HEK293 (cell line): ENCODE measurements around the gene FAM24B.

Experiments used
- CTCF ChIA-PET: fragments of 350-600 bp; formaldehyde crosslinking; extraction: SDS; loops from one replicate; lab custom pipeline; 2021; ENCODE audit warnings: antibody characterized with exemption; lab: Yijun Ruan, JAX
- POLR2A ChIA-PET: fragments of 300-600 bp; formaldehyde crosslinking; extraction: SDS; loops from one replicate; lab custom pipeline; 2020; ENCODE audit warnings: antibody characterized with exemption, inconsistent platforms; lab: Yijun Ruan, JAX
- H3K27ac ChIP-seq: fragments of 200-500 bp; sonication (Bioruptor generic); 2 replicates; pipeline ENCODE4 v1.5.1; 2014; ENCODE audit warnings: low read depth, low read length, control low read depth, inconsistent platforms; ENCODE audit errors: extremely low read depth
- H3K36me3 ChIP-seq, 2 experiments: fragments of 200-500 bp in 1 of 2; sonication (Bioruptor generic) in 1 of 2; 1 replicate in 1 of 2; 2 replicates in 1 of 2; pipeline ENCODE4 v1.5.1; 2014 to 2017; ENCODE audit warnings: inconsistent platforms in 2 of 2, low read length in 2 of 2; ENCODE audit not compliant: control insufficient read depth in 2 of 2, insufficient read depth in 1 of 2
- H3K4me1 ChIP-seq: fragments of 200-500 bp; sonication (Bioruptor generic); 2 replicates; pipeline ENCODE4 v1.5.1; 2014; ENCODE audit warnings: mild to moderate bottlenecking, low read length, inconsistent platforms; ENCODE audit not compliant: control insufficient read depth, insufficient read depth
- H3K4me3 ChIP-seq: 2 replicates; pipeline ENCODE4 v1.5.1; 2011; ENCODE audit warnings: low read depth, mild to moderate bottlenecking, control low read depth, low read length, moderate library complexity
- H3K9me3 ChIP-seq: fragments of 200-500 bp; sonication (Bioruptor generic); 2 replicates; pipeline ENCODE4 v1.5.1; 2014; ENCODE audit warnings: low read depth, low read length, inconsistent platforms; ENCODE audit not compliant: control insufficient read depth, insufficient read depth
- GLIS1 ChIP-seq: fragments of 450-650 bp; formaldehyde crosslinking; IDR thresholded peaks from 2 replicates; pipeline ENCODE4 v1.5.1; 2016; ENCODE audit warnings: missing biosample characterization, missing genetic modification characterization
- KLF10 ChIP-seq: fragments of 450-650 bp; IDR thresholded peaks from 2 replicates; pipeline ENCODE4 v1.5.1; 2018; ENCODE audit warnings: missing biosample characterization, mild to moderate bottlenecking, missing genetic modification characterization
- RBAK ChIP-seq: fragments of 450-650 bp; formaldehyde crosslinking; IDR thresholded peaks from 2 replicates; pipeline ENCODE4 v1.5.1; 2016; ENCODE audit warnings: missing biosample characterization, missing genetic modification characterization
- SP2 ChIP-seq: fragments of 450-650 bp; formaldehyde crosslinking; IDR thresholded peaks from 2 replicates; pipeline ENCODE4 v1.5.1; 2016; ENCODE audit warnings: missing biosample characterization, missing genetic modification characterization
- ZNF138 ChIP-seq: fragments of 450-650 bp; formaldehyde crosslinking; IDR thresholded peaks from 2 replicates; pipeline ENCODE4 v1.5.1; 2016; ENCODE audit warnings: missing biosample characterization, missing genetic modification characterization, borderline replicate concordance
- ZNF211 ChIP-seq: fragments of 450-650 bp; formaldehyde crosslinking; IDR thresholded peaks from 2 replicates; pipeline ENCODE4 v1.5.1; 2016; ENCODE audit warnings: low read depth, missing biosample characterization, missing genetic modification characterization
- ZNF223 ChIP-seq: fragments of 450-650 bp; formaldehyde crosslinking; IDR thresholded peaks from 2 replicates; pipeline ENCODE4 v1.5.1; 2016; ENCODE audit warnings: missing biosample characterization, missing genetic modification characterization
- ZNF266 ChIP-seq: fragments of 450-650 bp; formaldehyde crosslinking; IDR thresholded peaks from 2 replicates; pipeline ENCODE4 v1.5.1; 2016; ENCODE audit warnings: missing biosample characterization, missing genetic modification characterization, low read depth
- ZNF335 ChIP-seq: fragments of 450-650 bp; formaldehyde crosslinking; conservative IDR thresholded peaks from 2 replicates; pipeline ENCODE4 v1.5.1; 2016; ENCODE audit warnings: missing biosample characterization, missing genetic modification characterization
- ZNF341 ChIP-seq: fragments of 450-650 bp; formaldehyde crosslinking; IDR thresholded peaks from 2 replicates; pipeline ENCODE4; 2016; ENCODE audit warnings: low read depth, missing biosample characterization, missing genetic modification characterization
- ZNF600 ChIP-seq: fragments of 450-650 bp; formaldehyde crosslinking; IDR thresholded peaks from 2 replicates; pipeline ENCODE4 v1.5.1; 2016; ENCODE audit warnings: missing biosample characterization, missing genetic modification characterization
- ZNF664 ChIP-seq: fragments of 450-650 bp; formaldehyde crosslinking; IDR thresholded peaks from 2 replicates; pipeline ENCODE4 v1.5.1; 2016; ENCODE audit warnings: missing biosample characterization, missing genetic modification characterization
- ZNF785 ChIP-seq: fragments of 450-650 bp; formaldehyde crosslinking; IDR thresholded peaks from 2 replicates; pipeline ENCODE4 v1.5.1; 2016; ENCODE audit warnings: missing biosample characterization, missing genetic modification characterization
- TF ChIP-seq, protein P1 (sequence below): fragments of 450-650 bp; formaldehyde crosslinking; IDR thresholded peaks from 2 replicates; pipeline ENCODE4 v1.5.1; 2017; ENCODE audit warnings: missing biosample characterization, missing genetic modification characterization
- TF ChIP-seq, protein P2 (sequence below): fragments of 450-650 bp; formaldehyde crosslinking; IDR thresholded peaks from 2 replicates; pipeline ENCODE4 v1.5.1; 2016; ENCODE audit warnings: missing biosample characterization, missing genetic modification characterization
- TF ChIP-seq, protein P3 (sequence below): fragments of 450-650 bp; formaldehyde crosslinking; IDR thresholded peaks from 2 replicates; pipeline ENCODE4 v1.5.1; 2016; ENCODE audit warnings: missing biosample characterization, missing genetic modification characterization, borderline replicate concordance
- TF ChIP-seq, protein P4 (sequence below): fragments of 450-650 bp; formaldehyde crosslinking; IDR thresholded peaks from 2 replicates; pipeline ENCODE4 v1.5.1; 2016; ENCODE audit warnings: missing biosample characterization, missing genetic modification characterization
- TF ChIP-seq, protein P5 (sequence below): fragments of 450-650 bp; formaldehyde crosslinking; IDR thresholded peaks from 2 replicates; pipeline ENCODE4 v1.5.1; 2016; ENCODE audit warnings: missing biosample characterization, missing genetic modification characterization, low read depth

FAM24B gene

DNA sequence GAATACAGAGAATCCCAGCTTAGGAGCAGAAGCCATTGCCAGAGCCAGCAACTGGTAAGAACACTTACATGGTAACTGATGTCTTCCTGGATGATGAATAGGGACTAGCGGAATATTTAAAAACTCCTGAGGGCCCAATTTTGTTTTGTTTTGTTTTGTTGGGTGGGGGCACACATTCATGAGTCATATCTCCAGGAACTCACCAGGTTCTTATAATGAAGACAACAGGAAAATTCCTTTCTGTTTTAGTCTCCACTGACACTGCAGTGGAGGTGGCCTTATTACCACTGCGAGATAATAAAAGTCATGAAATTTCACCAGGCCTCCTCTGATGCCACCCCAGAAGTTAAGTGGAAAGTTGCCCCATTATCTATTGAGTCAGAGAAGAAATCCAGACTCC lies 27.1 kb downstream of the FAM24B start (continued):
- TF ChIP-seq KLF10 (tag by site-specific recombination), result no peak
- TF ChIP-seq, all 188 proteins: peak for 10

DNA sequence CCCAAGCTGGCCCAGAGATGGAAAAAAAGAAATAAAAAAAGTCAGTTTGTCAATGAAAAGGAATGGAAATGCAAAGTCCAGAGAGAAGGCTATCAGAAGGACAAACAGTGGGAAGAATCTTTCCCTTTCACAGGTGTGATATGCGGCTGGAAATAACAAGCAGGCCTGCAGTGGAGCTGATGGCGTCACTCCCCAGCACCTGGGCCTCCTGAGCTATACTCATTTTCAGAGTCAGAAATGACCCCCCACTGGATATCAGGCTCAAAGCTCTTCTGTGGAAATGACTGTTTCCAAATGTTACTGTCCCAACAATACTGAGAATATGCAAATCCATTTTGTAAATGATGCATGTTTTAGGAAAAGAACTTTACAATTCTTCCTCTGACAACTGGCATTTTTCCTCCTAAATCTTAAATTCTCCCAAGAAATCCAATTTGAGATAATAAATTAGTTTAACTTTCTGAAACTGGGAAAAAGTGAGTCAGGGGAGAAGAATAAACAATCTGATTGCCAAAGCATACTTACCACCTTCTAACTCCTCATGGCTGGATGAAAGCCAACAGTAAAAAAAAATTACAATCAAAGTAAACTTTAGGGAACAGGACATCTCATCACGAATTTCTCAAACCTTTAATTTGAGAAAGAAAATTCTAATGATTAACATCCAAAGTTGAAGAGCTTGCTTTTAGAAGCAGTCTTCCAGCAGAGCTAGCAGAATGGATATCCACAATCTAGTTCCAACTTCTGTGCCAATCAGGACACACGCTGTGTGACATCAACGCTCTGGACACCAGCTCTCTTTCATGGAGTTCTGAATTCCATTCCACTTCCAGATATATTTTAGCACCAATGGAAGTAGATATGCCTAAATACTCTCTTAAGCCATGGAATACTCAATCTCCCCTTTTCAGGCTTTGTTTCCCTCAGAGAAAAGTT lies 28.4 kb downstream of the FAM24B start:
- H3K4me3 ChIP-seq, result no peak overlapping the region
- H3K4me1 ChIP-seq, result peaks cover 23% of the 10 kb centered on the region
- H3K9me3 ChIP-seq, result no peaks in the 10 kb centered on the region
- H3K27ac ChIP-seq, result no peak overlapping the region
- TF ChIP-seq ZNF664 (tag by site-specific recombination) (no peak), GLIS1 (tag by site-specific recombination) (peak; percentile 44), ZNF335 (tag by site-specific recombination) (no peak), ZNF266 (no peak), ZNF211 (no peak), ZNF785 (tag by site-specific recombination) (no peak), ZNF223 (tag by site-specific recombination) (no peak), ZNF341 (tag by site-specific recombination) (no peak), RBAK (tag by site-specific recombination) (no peak), ZNF138 (tag by site-specific recombination) (no peak), ZNF600 (peak; percentile 37; the same call in 1 of the 2 replicates), SP2 (tag by site-specific recombination) (no peak)
- TF ChIP-seq, protein P1, sequence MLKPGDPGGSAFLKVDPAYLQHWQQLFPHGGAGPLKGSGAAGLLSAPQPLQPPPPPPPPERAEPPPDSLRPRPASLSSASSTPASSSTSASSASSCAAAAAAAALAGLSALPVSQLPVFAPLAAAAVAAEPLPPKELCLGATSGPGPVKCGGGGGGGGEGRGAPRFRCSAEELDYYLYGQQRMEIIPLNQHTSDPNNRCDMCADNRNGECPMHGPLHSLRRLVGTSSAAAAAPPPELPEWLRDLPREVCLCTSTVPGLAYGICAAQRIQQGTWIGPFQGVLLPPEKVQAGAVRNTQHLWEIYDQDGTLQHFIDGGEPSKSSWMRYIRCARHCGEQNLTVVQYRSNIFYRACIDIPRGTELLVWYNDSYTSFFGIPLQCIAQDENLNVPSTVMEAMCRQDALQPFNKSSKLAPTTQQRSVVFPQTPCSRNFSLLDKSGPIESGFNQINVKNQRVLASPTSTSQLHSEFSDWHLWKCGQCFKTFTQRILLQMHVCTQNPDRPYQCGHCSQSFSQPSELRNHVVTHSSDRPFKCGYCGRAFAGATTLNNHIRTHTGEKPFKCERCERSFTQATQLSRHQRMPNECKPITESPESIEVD (tag by site-specific recombination), result peak; percentile 53
- TF ChIP-seq, protein P2, sequence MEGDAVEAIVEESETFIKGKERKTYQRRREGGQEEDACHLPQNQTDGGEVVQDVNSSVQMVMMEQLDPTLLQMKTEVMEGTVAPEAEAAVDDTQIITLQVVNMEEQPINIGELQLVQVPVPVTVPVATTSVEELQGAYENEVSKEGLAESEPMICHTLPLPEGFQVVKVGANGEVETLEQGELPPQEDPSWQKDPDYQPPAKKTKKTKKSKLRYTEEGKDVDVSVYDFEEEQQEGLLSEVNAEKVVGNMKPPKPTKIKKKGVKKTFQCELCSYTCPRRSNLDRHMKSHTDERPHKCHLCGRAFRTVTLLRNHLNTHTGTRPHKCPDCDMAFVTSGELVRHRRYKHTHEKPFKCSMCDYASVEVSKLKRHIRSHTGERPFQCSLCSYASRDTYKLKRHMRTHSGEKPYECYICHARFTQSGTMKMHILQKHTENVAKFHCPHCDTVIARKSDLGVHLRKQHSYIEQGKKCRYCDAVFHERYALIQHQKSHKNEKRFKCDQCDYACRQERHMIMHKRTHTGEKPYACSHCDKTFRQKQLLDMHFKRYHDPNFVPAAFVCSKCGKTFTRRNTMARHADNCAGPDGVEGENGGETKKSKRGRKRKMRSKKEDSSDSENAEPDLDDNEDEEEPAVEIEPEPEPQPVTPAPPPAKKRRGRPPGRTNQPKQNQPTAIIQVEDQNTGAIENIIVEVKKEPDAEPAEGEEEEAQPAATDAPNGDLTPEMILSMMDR, result no peak
- TF ChIP-seq, protein P3, sequence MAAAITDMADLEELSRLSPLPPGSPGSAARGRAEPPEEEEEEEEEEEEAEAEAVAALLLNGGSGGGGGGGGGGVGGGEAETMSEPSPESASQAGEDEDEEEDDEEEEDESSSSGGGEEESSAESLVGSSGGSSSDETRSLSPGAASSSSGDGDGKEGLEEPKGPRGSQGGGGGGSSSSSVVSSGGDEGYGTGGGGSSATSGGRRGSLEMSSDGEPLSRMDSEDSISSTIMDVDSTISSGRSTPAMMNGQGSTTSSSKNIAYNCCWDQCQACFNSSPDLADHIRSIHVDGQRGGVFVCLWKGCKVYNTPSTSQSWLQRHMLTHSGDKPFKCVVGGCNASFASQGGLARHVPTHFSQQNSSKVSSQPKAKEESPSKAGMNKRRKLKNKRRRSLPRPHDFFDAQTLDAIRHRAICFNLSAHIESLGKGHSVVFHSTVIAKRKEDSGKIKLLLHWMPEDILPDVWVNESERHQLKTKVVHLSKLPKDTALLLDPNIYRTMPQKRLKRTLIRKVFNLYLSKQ (tag by site-specific recombination), result no peak
- TF ChIP-seq, protein P4, sequence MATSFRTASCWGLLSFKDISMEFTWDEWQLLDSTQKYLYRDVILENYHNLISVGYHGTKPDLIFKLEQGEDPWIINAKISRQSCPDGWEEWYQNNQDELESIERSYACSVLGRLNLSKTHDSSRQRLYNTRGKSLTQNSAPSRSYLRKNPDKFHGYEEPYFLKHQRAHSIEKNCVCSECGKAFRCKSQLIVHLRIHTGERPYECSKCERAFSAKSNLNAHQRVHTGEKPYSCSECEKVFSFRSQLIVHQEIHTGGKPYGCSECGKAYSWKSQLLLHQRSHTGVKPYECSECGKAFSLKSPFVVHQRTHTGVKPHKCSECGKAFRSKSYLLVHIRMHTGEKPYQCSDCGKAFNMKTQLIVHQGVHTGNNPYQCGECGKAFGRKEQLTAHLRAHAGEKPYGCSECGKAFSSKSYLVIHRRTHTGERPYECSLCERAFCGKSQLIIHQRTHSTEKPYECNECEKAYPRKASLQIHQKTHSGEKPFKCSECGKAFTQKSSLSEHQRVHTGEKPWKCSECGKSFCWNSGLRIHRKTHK, result no peak
- TF ChIP-seq, protein P5, sequence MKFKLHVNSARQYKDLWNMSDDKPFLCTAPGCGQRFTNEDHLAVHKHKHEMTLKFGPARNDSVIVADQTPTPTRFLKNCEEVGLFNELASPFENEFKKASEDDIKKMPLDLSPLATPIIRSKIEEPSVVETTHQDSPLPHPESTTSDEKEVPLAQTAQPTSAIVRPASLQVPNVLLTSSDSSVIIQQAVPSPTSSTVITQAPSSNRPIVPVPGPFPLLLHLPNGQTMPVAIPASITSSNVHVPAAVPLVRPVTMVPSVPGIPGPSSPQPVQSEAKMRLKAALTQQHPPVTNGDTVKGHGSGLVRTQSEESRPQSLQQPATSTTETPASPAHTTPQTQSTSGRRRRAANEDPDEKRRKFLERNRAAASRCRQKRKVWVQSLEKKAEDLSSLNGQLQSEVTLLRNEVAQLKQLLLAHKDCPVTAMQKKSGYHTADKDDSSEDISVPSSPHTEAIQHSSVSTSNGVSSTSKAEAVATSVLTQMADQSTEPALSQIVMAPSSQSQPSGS (tag by site-specific recombination), result no peak
- H3K36me3 ChIP-seq, result peaks cover 0 to 52% of the 10 kb centered on the region in 2 experiments; a peak in 1 of 3 replicates
- CTCF ChIA-PET, result no interaction called here
- POLR2A ChIA-PET, result no interaction called here
